Stimulated activated CD8-positive, alpha-beta memory T cell treated with anti-CD3 and anti-CD28 coated beads, Interleukin-7, amount 100 ng/mL, for 1 hour (primary cell): Measurements from ENCODE around the gene LARP1B.
"Not testable (repeated sequence)": the region's sequence is repeated elsewhere in the genome, so short reads cannot be mapped to it uniquely, and the experiment has no call there.

Experiments
- DNase-seq, 2 donors: peaks; one replicate each; pipeline ENCODE4 v3.0.0-alpha.2; 2020; ENCODE audit warnings: low read depth in 2 of 2

Gene LARP1B

DNA sequence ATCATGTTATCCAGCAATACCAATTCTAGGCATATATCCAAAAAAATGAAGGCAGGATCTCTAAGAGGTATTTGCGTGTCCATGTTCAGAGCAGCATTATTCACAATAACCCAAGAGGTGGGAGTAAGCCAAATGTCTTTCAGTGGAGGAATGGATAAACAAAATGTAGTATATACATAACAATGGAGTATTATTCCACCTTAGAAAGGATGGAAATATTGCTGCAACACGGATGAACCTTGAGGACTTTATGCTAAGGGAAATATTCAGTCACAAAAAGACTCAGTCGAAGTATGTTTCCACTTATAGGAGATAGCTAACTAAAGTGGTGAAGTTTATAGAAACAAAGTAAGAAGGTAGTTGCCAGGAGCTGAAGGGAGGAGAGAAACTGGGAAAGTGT lies 74.3 kb downstream of the LARP1B start:
- no peak for DNase-seq

DNA sequence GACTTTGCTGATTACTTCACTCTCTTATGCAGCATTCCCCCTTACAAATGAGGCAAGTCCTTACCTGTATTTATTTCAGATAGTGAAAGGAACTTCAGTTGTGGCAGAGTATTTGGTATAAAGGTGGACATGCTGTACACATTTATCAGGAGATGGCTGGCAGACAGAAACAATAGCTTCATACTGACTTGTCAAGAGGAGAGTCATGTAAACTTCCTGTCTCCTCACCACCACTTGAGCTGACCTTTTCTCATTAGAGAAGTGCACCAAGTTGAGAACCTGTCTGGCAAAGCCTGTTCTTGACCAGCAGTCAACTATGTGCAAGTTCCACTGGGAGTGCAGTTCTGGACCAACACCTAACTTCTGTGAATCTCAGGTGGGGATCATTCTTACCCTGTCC lies 80.8 kb downstream of the LARP1B start:
- DNase-seq = no peak

DNA sequence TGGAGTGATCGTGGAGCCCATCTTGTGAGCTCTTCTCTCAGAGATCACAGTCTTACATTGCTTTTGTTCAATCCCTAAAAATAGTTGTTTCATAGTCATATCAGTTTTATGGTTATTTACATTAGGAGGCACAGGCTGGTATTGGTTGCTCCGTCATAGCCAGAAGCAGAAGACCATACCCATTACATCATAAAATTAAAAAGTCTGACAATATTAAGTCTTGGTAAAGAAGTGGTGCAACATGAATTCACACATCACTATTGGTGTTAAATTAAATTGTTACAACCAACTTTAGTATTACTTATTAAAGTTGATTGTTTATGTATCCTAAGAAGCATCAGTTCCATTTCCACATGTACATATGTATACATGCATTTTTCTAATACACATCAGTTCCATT lies 84.6 kb downstream of the LARP1B start:
- DNase-seq = no peak

DNA sequence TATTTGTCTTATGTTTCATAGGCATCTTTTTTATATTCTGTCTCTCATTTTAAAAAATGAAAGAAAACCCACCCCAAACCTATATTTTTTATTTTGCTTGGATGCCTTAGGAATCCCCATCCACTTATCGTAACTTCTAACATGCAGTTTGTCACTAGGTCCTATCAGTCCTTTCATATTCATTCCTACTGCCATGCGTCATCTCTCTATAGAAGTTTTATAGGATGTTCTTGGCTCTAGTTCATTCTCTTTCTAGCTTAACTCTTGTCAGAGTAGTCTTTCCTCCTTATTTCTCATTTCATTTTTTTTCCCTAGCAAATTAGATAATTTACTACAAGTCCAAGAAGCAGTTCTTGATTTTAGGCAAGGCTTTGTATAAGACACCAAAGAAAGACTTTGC lies 92.7 kb downstream of the LARP1B start:
- DNase-seq = no peak

DNA sequence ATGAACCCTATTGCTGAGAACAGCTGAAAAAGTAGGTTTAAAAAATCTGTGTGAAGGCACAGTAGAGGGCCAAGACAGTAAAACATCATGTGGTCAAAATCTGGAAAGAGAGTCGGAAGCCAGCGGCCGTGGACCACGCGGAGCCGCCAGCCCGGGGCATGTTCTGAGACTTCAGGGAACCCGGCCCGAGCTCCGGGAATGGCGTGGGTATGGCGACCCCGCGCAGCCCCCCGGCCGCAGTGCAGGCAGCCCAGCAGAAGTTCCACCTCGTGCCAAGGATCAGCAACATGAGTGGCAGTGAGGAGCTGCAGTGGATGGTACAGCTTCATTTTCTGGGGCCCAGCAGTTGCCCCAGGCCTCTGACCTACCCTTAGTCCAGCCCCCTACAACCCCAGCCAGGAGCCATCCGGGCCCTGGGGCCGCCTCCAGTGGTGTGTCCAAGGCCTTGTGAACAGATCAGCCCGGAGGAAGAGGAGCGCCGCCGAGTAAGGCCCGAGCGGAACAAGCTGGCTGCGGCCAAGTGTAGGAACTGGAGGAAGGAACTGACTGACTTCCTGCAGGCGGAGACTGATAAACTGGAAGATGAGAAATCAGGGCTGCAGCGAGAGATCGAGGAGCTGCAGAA lies 94.2 kb downstream of the LARP1B start:
- no peak for DNase-seq

DNA sequence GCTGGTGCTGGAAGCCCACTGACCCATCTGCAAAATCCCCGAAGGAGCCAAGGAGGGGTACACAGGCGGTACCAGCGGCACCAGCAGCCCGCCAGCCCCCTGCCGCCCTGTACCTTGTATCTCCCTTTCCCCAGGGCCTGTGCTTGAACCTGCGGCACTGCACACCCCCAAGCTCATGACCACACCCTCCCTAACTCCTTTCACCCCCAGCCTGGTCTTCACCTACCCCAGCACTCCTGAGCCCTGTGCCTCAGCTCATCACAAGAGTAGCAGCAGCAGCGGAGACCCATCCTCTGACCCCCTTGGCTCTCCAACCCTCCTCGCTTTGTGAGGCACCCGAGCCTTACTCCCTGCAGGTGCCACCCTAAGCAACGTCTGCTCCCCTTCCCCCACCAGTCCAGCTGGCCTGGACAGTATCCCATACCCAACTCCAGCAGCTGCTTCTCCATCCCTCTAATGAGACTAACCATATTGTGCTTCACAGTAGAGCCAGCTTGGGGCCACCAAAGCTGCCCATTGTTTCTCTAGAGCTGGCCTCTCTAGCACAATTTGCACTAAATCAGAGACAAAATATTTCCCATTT lies 94.9 kb downstream of the LARP1B start:
- DNase-seq = no peak

DNA sequence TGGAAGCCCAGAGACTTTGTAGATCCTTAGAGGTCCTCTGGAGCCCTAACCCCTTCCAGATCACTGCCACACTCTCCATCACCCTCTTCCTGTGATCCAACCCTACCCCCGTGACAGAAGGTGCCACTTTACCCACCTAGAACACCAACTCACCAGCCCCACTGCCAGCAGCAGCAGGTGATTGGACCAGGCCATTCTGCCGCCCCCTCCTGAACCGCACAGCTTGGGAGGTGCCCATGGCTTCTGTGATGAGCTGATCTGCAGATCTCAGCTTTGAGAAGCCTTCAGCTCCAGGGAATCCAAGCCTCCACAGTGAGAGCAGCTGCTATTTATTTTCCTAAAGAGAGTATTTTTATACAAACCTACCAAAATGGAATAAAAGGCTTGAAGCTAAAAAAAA lies 95.4 kb downstream of the LARP1B start:
- DNase-seq = not testable (repeated sequence)

DNA sequence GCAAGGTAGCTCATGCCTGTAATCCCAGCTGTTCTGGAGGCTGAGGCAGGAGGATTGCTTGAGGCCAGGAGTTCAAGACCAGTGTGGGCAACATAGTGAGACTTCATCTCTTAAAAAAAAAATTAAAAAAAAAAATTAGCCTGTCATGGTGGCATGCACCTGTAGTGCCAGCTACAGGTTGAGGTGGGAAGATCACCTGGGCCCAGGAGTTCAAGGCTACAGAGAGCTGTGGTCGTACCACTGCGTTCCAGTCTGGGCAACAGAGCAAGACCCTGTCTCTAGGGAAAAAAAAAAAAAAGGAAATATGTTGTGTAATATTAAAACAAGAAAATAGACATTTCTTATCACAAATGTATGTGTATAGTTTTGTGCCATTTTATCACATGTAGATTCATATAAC lies 97.8 kb downstream of the LARP1B start:
- no peak for DNase-seq

DNA sequence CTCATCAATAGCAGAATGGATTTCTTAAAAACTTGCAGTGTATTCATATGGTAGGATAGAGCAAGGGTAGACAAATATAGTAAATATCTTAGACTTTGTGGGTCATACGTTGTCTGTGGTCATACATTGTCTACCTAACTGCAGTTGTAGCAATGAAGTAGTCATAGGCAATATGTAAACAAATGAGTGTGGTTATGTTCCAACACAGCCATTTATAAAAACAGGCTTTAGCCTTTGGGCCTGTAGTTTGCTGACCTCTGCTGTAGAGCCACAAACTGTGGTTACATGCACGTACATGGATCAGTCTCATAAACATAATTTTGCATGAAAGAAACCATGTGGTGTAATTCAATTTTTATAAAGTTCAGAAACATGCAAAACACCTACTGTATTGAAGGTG lies 98.9 kb downstream of the LARP1B start:
- no peak for DNase-seq

DNA sequence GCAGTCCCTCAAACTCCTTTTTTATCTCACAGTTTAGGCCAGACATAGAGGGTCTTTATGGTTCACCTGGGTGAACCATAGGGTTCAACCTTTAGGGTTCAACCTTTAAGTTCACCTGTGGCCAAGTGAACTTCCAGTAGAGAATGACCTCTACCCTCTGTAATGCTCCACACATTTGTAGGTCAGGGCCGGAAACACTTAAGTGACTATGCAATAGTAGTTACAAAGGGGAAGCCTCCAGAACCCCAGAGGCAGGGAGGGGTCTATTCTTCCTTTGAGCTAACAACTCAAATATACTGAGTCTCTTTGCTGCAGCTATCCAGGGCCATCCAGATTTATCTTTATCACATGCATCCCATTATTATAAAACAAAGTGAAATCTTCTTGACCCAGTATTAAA lies 100.0 kb downstream of the LARP1B start:
- DNase-seq = no peak

DNA sequence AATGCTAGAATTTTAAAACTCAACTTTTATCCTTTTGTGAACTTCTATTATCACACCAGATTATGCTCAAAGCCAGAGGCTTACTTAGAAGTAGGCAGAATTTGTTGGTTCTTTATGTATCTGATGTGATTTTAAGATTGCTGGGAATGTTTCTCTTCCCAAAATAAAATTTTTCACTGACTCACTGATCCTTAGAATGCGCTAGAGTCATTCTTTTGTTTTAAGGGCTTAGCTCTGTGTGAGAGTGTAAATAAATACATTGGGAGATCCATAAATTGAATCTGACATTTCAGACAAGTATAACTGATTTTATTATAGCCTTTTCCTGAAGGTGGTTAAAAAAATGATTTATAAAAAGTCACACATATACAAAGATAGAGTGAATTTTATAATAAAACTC lies 101.3 kb downstream of the LARP1B start:
- DNase-seq = no peak

DNA sequence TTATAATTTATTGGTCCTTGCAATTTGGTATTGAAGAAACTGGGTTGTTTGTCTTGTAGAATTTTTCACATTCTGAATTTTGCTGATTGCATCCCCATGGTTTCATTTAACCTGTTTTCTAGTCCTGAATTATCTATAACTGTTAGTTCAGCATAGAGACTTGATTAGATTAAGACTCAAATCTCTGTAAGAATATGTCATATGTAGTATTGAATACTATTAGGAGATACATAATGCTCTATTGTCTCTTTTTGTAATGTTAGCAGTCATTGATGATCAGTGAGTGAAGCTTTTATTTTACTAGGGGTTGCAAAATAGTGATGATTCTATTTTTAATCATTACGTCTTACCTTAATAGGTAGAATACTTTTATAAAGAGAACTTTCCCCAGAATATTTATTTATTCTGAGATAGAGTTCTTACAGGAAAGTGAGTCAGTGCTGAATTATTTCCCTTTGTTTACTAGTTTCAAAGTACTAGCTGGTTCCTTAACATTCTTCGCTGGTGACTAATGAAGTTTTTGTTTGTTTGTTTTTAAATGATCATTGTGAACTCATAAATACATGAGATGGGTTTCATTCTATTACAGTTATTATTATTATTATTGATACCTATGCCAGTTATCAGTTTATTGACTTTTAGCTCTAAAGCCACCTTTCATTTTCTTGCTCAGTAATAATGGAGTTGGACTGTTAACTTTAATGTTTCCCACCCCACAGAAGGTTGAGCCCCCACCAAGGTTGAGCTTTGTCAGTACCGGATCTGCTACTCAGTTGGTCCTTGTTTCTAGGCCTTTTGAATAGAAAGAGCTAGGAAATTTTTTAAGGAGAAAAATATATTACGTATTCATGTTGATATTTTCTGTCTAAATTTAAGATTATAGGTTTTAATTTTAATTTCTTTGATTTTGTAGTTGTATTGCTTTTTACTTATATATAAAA lies 102.3 kb downstream of the LARP1B start:
- DNase-seq = no peak

DNA sequence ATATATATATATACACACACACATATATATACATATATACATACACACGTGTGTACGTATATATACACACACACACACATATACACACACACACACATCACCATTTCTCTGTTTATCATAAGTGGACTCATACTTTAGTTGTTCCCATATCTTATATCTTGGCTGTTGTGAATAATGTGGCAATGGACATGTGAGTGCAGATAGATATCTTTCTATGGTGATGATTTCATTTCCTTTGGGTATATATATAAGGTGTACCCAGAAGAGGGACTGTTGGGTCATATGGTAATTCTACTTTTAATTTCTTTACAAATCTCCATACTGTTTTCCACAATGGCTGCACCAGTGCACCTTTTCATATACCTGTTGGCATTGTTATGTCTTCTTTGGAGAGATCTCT lies 105.9 kb downstream of the LARP1B start:
- no peak for DNase-seq

DNA sequence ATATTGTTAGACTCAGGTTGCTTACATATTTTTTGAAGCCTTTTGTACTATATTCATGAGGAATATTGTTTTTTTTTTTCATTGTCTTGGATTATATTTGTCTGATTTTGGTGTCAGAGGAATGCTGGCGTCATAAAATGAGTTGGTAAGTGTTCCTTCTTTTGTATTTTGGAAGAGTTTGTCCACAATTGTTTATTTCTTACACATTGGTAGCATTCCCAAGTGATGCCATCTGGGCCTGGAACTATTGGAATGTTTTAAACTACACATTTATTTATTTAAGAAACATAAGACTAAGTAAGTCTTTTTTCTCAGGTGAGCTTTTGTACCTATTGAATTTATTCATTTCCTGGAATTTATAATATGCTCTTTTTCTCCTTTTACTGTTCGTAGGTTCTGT lies 107.6 kb downstream of the LARP1B start:
- DNase-seq = no peak

DNA sequence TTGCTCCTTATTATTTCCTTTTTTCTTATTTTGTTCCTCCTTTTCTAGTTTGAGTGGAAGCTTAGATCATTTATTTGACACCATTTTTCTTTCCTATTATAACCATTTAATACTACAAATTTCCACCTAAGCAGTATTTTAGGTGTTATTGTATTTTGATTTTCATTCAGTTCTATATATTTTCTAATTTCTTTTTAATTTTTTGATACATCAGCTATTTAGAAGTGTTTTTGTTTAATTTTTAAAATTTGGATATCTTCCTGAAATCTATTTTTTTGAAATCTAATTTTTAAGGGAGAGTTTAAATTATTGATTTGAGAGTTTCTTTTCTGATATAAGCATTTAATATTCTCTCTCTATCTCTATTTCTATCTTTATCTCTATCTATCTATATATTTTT lies 108.1 kb downstream of the LARP1B start:
- DNase-seq = no peak

DNA sequence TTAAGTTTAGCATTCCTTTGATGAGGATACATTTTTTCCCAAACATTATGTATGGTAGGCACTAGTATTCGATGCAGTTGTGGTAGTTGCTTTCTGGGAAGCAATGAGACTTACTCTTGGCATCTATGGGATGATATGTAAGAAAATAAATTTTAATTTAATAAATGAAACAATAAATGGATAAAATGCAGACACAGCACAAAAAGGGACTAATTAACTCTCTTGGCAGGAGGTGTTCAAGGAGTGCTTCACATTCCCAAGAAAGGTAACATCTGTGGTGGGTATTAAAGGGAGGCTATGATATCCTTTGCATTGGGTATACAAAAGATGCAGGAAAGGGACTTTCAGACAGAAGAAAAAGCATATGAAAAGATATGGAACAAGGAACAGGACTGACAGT lies 115.5 kb downstream of the LARP1B start:
- DNase-seq = no peak

DNA sequence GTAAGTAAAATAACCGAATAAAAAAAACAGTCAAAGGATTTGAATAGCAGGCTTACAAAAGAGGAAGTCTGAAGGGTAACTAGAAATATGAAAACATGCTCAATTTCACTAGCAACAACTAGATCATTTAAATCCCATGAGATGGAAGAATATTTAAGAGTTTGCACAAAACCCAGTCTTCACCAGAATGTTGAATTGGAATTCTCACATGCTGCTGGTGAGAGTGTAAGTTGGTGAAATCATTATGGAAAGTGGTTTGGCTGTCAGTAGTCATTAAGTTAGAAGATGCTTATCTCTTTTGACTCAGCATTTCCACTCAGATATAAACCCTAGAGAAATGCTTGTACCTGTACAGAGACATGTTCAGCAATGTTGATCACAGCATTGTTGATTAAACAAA lies 116.4 kb downstream of the LARP1B start:
- no peak for DNase-seq

DNA sequence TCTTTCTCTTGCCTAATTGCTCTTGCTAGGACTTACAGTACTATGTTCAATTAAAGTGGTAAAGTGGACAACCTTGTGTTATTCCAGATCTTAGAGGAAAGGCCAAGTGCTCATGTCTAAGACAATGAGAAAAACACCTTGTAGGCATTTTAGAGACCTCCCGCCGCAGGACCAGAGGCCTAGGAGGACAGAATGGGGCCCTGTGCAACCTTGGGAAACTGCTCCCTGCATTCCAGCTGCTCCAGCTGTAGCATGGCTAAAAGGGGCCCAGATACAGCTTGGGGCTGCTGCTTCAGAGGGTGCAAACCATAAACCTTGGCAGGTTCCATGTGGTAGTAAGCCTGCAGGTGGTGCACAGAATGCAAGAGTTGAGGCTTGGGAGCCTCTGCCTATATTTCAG lies 125.5 kb downstream of the LARP1B start:
- DNase-seq = no peak

DNA sequence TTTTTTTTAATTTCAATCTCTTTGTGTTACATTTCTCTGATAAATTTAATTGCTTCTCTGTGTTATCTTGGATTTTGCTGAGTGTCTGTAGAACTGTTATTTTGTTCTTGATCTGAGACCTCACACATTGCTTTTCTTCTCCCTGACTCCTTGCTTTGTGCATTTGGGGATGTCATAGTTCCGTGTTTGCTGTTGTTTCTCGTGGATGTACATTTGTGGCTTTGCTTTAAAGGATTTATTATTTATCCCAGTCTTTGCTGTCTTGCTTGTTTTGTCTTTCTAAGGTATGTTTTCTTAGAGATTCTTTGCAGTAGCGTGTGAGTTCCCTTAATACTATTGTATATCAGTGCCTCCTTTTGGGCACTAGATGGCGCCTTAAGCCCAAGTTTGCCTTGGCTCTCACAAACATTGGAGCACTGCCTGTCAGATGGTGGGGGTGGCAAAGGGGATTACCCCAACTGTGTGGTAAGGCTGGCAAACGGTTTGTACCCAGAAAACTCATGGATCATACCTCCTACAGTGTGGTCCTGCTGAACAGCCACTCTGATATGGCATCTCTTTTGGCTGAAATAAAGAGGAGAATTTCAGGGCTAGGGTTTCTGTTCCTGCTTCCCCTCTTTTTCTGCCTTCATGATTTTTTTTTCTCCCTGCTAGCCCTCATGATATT lies 130.1 kb downstream of the LARP1B start:
- peak; percentile 13 to 41 for DNase-seq

DNA sequence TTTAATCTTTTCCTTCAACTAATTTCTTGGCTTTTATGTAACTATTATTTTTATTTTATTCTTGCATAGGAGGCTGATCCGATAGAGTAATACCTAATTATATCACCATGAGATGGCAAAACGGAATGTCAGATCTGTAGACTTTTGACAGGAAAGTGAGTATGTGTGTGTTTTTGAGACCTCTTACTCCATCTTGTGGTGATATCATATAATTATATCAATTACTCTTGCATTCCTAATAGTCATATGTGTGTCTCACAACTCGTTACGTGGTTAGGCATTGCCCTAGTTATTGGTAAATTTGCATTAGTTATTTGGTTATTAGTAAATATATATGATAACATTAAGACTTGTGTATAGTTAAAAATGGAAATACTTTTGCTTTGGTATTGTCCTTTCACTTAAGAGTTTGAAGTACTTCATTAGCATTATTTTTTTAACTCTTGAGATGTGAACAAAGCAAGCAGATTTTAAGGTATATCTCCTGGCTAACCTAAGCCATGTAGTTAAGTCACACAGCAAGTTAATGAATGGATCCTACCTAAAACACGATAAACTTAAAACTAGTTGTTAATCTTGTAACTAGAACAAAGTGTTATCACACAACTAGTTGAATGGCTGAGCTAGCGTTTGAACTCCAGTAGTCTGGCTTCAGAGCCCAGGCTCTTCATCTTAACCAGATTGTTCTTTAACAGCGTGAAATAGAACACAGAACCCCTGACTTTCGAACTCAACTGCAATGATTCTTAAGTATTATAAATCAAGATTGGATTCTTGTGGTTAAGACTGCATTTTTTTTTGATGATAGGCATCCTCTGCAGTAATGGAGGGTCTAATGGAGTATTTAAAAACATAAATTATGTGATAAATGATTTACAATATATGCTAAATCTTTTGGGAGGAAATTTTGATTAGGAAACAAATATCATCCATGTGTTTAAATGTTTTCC lies 159.4 kb downstream of the LARP1B start:
- DNase-seq = no peak

DNA sequence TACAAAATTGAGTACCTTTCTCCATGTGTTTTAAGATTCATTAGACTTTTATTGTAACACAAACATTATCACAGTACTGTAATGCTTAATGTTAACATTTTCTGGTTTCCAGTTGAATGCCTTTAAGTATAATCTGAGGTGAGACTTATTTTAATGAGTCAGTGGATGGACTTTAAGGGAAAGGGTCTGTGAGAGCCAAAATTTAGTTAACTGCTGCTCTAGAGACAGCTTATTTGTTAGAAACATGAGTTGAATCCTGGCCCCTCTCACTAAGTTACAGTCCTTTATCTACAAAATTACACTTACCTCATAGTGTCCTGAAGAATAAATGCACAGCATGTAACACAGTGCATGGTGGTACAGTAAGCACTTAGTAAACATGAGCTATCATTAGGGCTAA lies 160.5 kb downstream of the LARP1B start:
- no peak for DNase-seq
